Stimulated activated CD8-positive, alpha-beta memory T cell treated with anti-CD3 and anti-CD28 coated beads, Interleukin-15, amount 100 ng/mL, for 24 hours (primary cell): ENCODE results near the gene MS4A15.
"Not testable (repeated sequence)": the region's sequence is repeated elsewhere in the genome, so short reads cannot be mapped to it uniquely, and the experiment has no call there.

Experiments used
- DNase-seq: peaks from one replicate; pipeline ENCODE4 v3.0.0-alpha.2; 2020; ENCODE audit warnings: low read depth

MS4A15 gene

GRCh38 chr11:60809249-60809648 is 52.6 kb downstream of the MS4A15 start:
- DNase-seq: no peak

- DNase-seq: no peak
Observed at GRCh38 chr11:60809691-60810090, 53.0 kb downstream of the MS4A15 start.

GRCh38 chr11:60810151-60810550 is 53.5 kb downstream of the MS4A15 start:
- DNase-seq: no peak

- no peak for DNase-seq
Observed at GRCh38 chr11:60810569-60810968, 53.9 kb downstream of the MS4A15 start.

- no peak for DNase-seq
Observed at GRCh38 chr11:60813324-60813723, 56.7 kb downstream of the MS4A15 start.

- no peak for DNase-seq
Observed at GRCh38 chr11:60814112-60814511, 57.4 kb downstream of the MS4A15 start.

GRCh38 chr11:60816590-60817157 is 60.0 kb downstream of the MS4A15 start:
- no peak for DNase-seq

- no peak for DNase-seq
Observed at GRCh38 chr11:60818057-60818456, 61.4 kb downstream of the MS4A15 start.

GRCh38 chr11:60821827-60822599 is 65.3 kb downstream of the MS4A15 start:
- no peak for DNase-seq

- not testable (repeated sequence) for DNase-seq
Observed at GRCh38 chr11:60823745-60824306, 67.2 kb downstream of the MS4A15 start.

- no peak for DNase-seq
Observed at GRCh38 chr11:60825118-60825517, 68.5 kb downstream of the MS4A15 start.

- no peak for DNase-seq
Observed at GRCh38 chr11:60825790-60826189, 69.1 kb downstream of the MS4A15 start.
